A549 (cell line): ENCODE results near the gene GLIS1. TPM values are rescaled to one million over a fixed set of nuclear protein-coding genes. Genes with fewer than 3 reads are reported as not detected.

Experiments
- ATAC-seq, 2 experiments: fragments of 200-7000 bp in 1 of 2; fragments of >200 bp in 1 of 2; cut with Nextera tagmentation in 1 of 2; cut with Tn5 transposase in 1 of 2; 3 replicates each; pipeline versions ENCODE4 v1.8.0 to v1.9.1; 2018 to 2020; ENCODE audit warnings: mild to moderate bottlenecking in 1 of 2, moderate library complexity in 1 of 2
- CTCF ChIA-PET: fragments of 300-600 bp; sonication (Branson Sonifier 250); formaldehyde crosslinking; extraction: SDS; loops from one replicate; lab custom pipeline; 2021; ENCODE audit warnings: antibody characterized with exemption, inconsistent platforms; lab: Yijun Ruan, JAX
- POLR2A ChIA-PET: fragments of 350-600 bp; formaldehyde crosslinking; extraction: SDS; loops from one replicate; lab custom pipeline; 2021; ENCODE audit warnings: antibody characterized with exemption, inconsistent platforms; lab: Yijun Ruan, JAX
- DNase-seq, 2 experiments: peaks; one replicate each; pipeline versions ENCODE4 v3.0.0 to v3.0.0-alpha.2; 2011 to 2016; ENCODE audit warnings: low read depth in 1 of 2, low spot score in 1 of 2
- FAIRE-seq: peaks from 2 replicates; lab custom pipeline; 2011; peaks lifted over from hg19 to GRCh38; lab: Jason Lieb, UNC
- H3K27ac ChIP-seq, 2 experiments: fragments of >200 bp; sonication (Bioruptor Twin); formaldehyde crosslinking; 3 replicates each; pipeline ENCODE4 v1.5.1; 2016 to 2017
- H3K4me1 ChIP-seq: fragments of >200 bp; sonication (Bioruptor Twin); formaldehyde crosslinking; 3 replicates; pipeline ENCODE4 v1.6.1; 2016
- H3K4me2 ChIP-seq: fragments of >200 bp; sonication (Bioruptor Twin); formaldehyde crosslinking; 3 replicates; pipeline ENCODE4 v1.6.1; 2016
- H3K4me3 ChIP-seq: fragments of >200 bp; sonication (Bioruptor Twin); formaldehyde crosslinking; 3 replicates; pipeline ENCODE4 v1.5.1; 2016
- H3K9me3 ChIP-seq: fragments of >200 bp; sonication (Bioruptor Twin); formaldehyde crosslinking; 3 replicates; pipeline ENCODE4 v1.6.1; 2016
- CEBPB ChIP-seq, 2 experiments: fragments of >200 bp in 1 of 2; sonication (Bioruptor Twin) in 1 of 2; formaldehyde crosslinking in 1 of 2; IDR thresholded peaks; 2 replicates each; pipeline ENCODE4 v1.6.1; 2012 to 2016
- EHMT2 ChIP-seq: fragments of 200-600 bp; sonication (generic); IDR thresholded peaks from 2 replicates; pipeline ENCODE4 v1.6.1; 2016; ENCODE audit warnings: antibody characterized with exemption, low read depth, mild to moderate bottlenecking, moderate library complexity
- EP300 ChIP-seq, 2 experiments: fragments of >200 bp; sonication (Bioruptor Twin); formaldehyde crosslinking; IDR thresholded peaks; 2 replicates in 1 of 2; 3 replicates in 1 of 2; pipeline ENCODE4 v1.6.1; 2016 to 2017
- ESRRA ChIP-seq: fragments of 150-350 bp; IDR thresholded peaks from 2 replicates; pipeline ENCODE4 v1.6.1; 2014; ENCODE audit warnings: mild to moderate bottlenecking, low read length, borderline replicate concordance
- FOSB ChIP-seq: fragments of 250-450 bp; sonication (Bioruptor Pico); IDR thresholded peaks from 2 replicates; pipeline ENCODE4 v1.5.0; 2020; ENCODE audit warnings: mild to moderate bottlenecking, moderate library complexity
- FOSL2 ChIP-seq, 2 experiments: fragments of 450-650 bp in 1 of 2; fragments of >200 bp in 1 of 2; sonication (Bioruptor Twin) in 1 of 2; formaldehyde crosslinking; IDR thresholded peaks; 2 replicates each; pipeline versions ENCODE4 v1.5.0 to v1.6.1; 2016 to 2020; ENCODE audit warnings: mild to moderate bottlenecking in 1 of 2, moderate library complexity in 1 of 2
- GATA3 ChIP-seq: IDR thresholded peaks from 2 replicates; pipeline ENCODE4 v1.6.1; 2012; ENCODE audit warnings: borderline replicate concordance
- HDAC2 ChIP-seq: fragments of 200-600 bp; sonication (generic); IDR thresholded peaks from 2 replicates; pipeline ENCODE4 v1.6.1; 2016
- HEYL ChIP-seq: fragments of 250-450 bp; sonication (Bioruptor Pico); IDR thresholded peaks from 2 replicates; pipeline ENCODE4 v1.8.0; 2021; ENCODE audit warnings: mild to moderate bottlenecking, moderate library complexity
- HOXA7 ChIP-seq: fragments of 250-450 bp; sonication (Bioruptor Pico); IDR thresholded peaks from 2 replicates; pipeline ENCODE4 v1.5.0; 2020; ENCODE audit warnings: mild to moderate bottlenecking, moderate library complexity
- JUNB ChIP-seq: fragments of >200 bp; sonication (Bioruptor Twin); formaldehyde crosslinking; IDR thresholded peaks from 2 replicates; pipeline ENCODE4 v1.6.1; 2016
- KDM1A ChIP-seq: fragments of 200-600 bp; sonication (generic); IDR thresholded peaks from 2 replicates; pipeline ENCODE4 v1.6.1; 2016; ENCODE audit warnings: low read depth, mild to moderate bottlenecking
- MAFK ChIP-seq: fragments of 450-650 bp; IDR thresholded peaks from 2 replicates; pipeline ENCODE4 v1.6.1; 2014; ENCODE audit not compliant: partially characterized antibody
- MYC ChIP-seq: IDR thresholded peaks from 2 replicates; pipeline ENCODE4 v1.6.1; 2012; ENCODE audit warnings: mild to moderate bottlenecking, inconsistent platforms, low read length, improper control_type of control experiment, borderline replicate concordance
- PHF8 ChIP-seq: fragments of 200-600 bp; sonication (generic); IDR thresholded peaks from 2 replicates; pipeline ENCODE4 v1.6.1; 2016; ENCODE audit warnings: low read depth, mild to moderate bottlenecking, antibody characterized with exemption, moderate library complexity, borderline replicate concordance
- SMC3 ChIP-seq: fragments of >200 bp; sonication (Bioruptor Twin); formaldehyde crosslinking; IDR thresholded peaks from 3 replicates; pipeline ENCODE4 v1.6.1; 2018; ENCODE audit warnings: inconsistent platforms
- TFCP2L1 ChIP-seq: fragments of 250-450 bp; sonication (Bioruptor Pico); IDR thresholded peaks from 2 replicates; pipeline ENCODE4 v1.5.0; 2021; ENCODE audit warnings: mild to moderate bottlenecking
- TP53 ChIP-seq: fragments of 250-450 bp; sonication (Bioruptor Pico); IDR thresholded peaks from 2 replicates; pipeline ENCODE4 v1.5.0; 2021; ENCODE audit warnings: mild to moderate bottlenecking, moderate library complexity
- ZFP36 ChIP-seq: fragments of 450-650 bp; IDR thresholded peaks from 2 replicates; pipeline ENCODE4 v1.6.1; 2014; ENCODE audit warnings: borderline replicate concordance; ENCODE audit not compliant: partially characterized antibody
- ZNF302 ChIP-seq: fragments of 250-450 bp; sonication (Bioruptor Pico); IDR thresholded peaks from 2 replicates; pipeline ENCODE4 v1.9.0; 2021; ENCODE audit warnings: inconsistent platforms, mild to moderate bottlenecking, moderate library complexity
- WGBS: methylation state at CpG from one replicate; pipeline ENCODE4 v1.1.6; 2017; ENCODE audit errors: missing lambda C conversion rate; 5-methylcytosine and 5-hydroxymethylcytosine counted together
- polyA plus RNA-seq, 4 experiments: library from polyadenylated mRNA; depleted of rRNA in 3 of 4; stranded (reverse); fragments of >200 nt; fragmentation: RNase III in 1 of 4; extraction: RNeasy Plus Mini Kit Qiagen cat#74134 plus additional on column Dnase treatment in 1 of 4; gene quantifications; 2 replicates in 3 of 4; 3 replicates in 1 of 4; pipeline ENCODE4 v1.2.3, GENCODE V29; 2011 to 2017
- TF ChIP-seq, protein P1 (sequence below): fragments of >200 bp; sonication (Bioruptor Twin); formaldehyde crosslinking; IDR thresholded peaks from 2 replicates; pipeline ENCODE4 v1.6.1; 2016
- TF ChIP-seq, protein P2 (sequence below): IDR thresholded peaks from 2 replicates; pipeline ENCODE4 v1.6.1; 2012
- TF ChIP-seq, protein P3 (sequence below): fragments of >200 bp; sonication (Bioruptor Twin); formaldehyde crosslinking; IDR thresholded peaks from 3 replicates; pipeline ENCODE4 v1.5.1; 2016
- TF ChIP-seq, protein P4 (sequence below): fragments of 150-350 bp; IDR thresholded peaks from 2 replicates; pipeline ENCODE4 v1.6.1; 2014; ENCODE audit warnings: low read depth, mild to moderate bottlenecking, low read length

The GLIS1 gene
- polyA plus RNA-seq, 2 of the 4 experiments (the other 2 are of a cell fraction) = 0.04 TPM; not detected in 1

DNA sequence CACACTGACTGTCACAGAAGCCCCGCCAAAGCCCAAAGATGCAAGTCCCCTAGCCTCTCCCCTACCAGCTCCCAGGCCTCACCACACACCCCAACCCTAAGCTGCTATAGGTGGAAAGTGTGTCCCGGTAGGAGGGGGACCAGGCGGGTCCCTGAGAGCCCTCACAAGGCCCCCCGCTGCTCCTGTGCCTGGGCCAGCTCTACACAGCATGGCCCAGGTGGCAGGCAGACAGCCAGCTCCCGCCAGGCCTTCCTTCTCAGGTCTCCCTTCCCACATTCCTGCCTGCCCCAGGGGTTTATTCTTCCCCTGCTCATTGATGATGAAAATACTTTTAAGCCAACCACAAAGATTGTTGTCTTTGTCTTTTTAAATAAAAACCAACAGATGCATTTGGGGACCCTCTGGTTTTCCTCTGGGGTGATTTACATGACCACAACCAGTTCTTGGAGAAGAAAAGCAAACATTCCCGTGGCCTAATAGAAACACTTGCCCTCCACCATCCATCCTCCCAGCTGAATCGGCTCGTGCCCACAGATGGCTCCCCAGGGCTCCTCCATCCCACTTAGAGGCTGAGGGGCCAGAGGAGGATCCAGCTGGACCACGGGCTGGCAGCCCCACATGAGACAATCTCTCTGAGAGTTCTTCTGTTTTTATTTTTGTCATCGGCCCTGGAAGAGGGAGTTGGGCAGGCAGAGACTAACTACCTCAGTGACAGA is 186.7 kb downstream of the GLIS1 start:
- DNase-seq (no peak), ATAC-seq (no peak), FAIRE-seq (no peak)
- Histone ChIP-seq H3K4me1 (no peaks in the 10 kb centered on the region), H3K4me2 (no peak overlapping the region), H3K9me3 (no peaks in the 10 kb centered on the region), H3K27ac (no peak overlapping the region), H3K4me3 (no peak overlapping the region)
- ChIA-PET CTCF (interaction anchor here (0.8 to 2.0 kb wide), 3 partner anchors 10 to 35 kb away, joined by 3 to 9 read pairs (median 3); no protein-coding TSS in a partner anchor), POLR2A (no interaction called here)
- WGBS = 39% methylated on average over 8 of the region's 10 CpGs
- TF ChIP-seq, protein P1, sequence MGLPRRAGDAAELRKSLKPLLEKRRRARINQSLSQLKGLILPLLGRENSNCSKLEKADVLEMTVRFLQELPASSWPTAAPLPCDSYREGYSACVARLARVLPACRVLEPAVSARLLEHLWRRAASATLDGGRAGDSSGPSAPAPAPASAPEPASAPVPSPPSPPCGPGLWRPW = no peak
- TF ChIP-seq, protein P2, sequence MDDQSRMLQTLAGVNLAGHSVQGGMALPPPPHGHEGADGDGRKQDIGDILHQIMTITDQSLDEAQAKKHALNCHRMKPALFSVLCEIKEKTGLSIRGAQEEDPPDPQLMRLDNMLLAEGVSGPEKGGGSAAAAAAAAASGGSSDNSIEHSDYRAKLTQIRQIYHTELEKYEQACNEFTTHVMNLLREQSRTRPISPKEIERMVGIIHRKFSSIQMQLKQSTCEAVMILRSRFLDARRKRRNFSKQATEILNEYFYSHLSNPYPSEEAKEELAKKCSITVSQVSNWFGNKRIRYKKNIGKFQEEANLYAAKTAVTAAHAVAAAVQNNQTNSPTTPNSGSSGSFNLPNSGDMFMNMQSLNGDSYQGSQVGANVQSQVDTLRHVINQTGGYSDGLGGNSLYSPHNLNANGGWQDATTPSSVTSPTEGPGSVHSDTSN = no peak
- TF ChIP-seq PHF8 (no peak), TFCP2L1 (CRISPR knock-in tag) (no peak), HDAC2 (no peak), TP53 (CRISPR knock-in tag) (no peak), EP300 (IDR thresholded peaks at IDR 0.05) (no peak), FOSL2 (IDR thresholded peaks at IDR 0.05) (no peak), FOSL2 (CRISPR knock-in tag; IDR thresholded peaks at IDR 0.05) (no peak), HEYL (CRISPR knock-in tag) (no peak), GATA3 (no peak), JUNB (no peak), MAFK (no peak)

DNA sequence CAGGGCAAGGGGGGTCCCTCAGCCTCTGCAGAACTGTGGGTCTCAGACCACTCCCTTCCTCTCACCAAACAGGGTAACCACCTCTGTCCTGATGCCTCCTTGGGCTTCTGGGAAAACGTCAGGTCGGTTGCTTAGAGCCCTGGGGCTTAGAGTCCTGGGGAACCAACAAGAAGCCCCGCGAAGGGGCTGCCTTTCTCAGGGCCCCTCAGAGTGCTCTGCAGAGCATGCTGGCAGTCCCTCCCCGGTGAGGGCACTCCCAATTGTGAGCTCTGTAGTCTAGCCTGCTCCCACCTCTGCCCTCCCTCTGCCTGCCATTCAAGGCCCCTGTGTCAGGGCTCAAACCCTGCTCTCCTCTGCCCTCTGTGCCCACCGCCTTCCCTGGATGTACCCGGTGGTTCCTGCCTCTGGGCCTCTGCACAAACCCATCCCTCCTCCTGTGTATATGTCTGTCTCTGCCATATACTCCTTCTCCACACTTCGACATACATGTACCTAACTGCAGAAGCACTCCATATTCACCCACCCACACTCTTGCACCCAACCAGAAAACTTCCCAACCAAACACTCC is 187.5 kb downstream of the GLIS1 start:
- Histone ChIP-seq H3K4me3 (no peak overlapping the region), H3K9me3 (no peaks in the 10 kb centered on the region), H3K4me1 (no peaks in the 10 kb centered on the region), H3K27ac (no peak overlapping the region), H3K4me2 (no peak overlapping the region)
- WGBS = 46% methylated on average over 5 of the region's 8 CpGs
- CTCF ChIA-PET = interaction anchor here (2.2 kb wide), 1 partner anchor 10 kb away, joined by 6 read pairs; no protein-coding TSS in a partner anchor
- FAIRE-seq (no peak), DNase-seq (no peak), ATAC-seq (no peak)
- POLR2A ChIA-PET = no interaction called here
- TF ChIP-seq ZFP36 = no peak
- TF ChIP-seq CEBPB (IDR thresholded peaks at IDR 0.05) = no peak
- TF ChIP-seq GATA3 = no peak
- no peak for TF ChIP-seq HOXA7 (CRISPR knock-in tag)
- TF ChIP-seq, protein P3, sequence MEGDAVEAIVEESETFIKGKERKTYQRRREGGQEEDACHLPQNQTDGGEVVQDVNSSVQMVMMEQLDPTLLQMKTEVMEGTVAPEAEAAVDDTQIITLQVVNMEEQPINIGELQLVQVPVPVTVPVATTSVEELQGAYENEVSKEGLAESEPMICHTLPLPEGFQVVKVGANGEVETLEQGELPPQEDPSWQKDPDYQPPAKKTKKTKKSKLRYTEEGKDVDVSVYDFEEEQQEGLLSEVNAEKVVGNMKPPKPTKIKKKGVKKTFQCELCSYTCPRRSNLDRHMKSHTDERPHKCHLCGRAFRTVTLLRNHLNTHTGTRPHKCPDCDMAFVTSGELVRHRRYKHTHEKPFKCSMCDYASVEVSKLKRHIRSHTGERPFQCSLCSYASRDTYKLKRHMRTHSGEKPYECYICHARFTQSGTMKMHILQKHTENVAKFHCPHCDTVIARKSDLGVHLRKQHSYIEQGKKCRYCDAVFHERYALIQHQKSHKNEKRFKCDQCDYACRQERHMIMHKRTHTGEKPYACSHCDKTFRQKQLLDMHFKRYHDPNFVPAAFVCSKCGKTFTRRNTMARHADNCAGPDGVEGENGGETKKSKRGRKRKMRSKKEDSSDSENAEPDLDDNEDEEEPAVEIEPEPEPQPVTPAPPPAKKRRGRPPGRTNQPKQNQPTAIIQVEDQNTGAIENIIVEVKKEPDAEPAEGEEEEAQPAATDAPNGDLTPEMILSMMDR = no peak
- TF ChIP-seq, protein P4, sequence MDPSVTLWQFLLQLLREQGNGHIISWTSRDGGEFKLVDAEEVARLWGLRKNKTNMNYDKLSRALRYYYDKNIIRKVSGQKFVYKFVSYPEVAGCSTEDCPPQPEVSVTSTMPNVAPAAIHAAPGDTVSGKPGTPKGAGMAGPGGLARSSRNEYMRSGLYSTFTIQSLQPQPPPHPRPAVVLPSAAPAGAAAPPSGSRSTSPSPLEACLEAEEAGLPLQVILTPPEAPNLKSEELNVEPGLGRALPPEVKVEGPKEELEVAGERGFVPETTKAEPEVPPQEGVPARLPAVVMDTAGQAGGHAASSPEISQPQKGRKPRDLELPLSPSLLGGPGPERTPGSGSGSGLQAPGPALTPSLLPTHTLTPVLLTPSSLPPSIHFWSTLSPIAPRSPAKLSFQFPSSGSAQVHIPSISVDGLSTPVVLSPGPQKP = no peak
- no peak for TF ChIP-seq MYC
- no peak for TF ChIP-seq MAFK
- TF ChIP-seq SMC3 = no peak
- no peak for TF ChIP-seq ESRRA
- TF ChIP-seq FOSL2 (IDR thresholded peaks at IDR 0.05) = no peak
- no peak for TF ChIP-seq FOSL2 (CRISPR knock-in tag; IDR thresholded peaks at IDR 0.05)
- TF ChIP-seq HEYL (CRISPR knock-in tag) = no peak
- TF ChIP-seq FOSB (CRISPR knock-in tag) = no peak
- no peak for TF ChIP-seq EHMT2
- no peak for TF ChIP-seq TFCP2L1 (CRISPR knock-in tag)
- no peak for TF ChIP-seq KDM1A
- TF ChIP-seq ZNF302 (CRISPR knock-in tag) = no peak
